ENCODE results near the gene ADAMTSL3.
"Not testable (repeated sequence)": the region's sequence is repeated elsewhere in the genome, so short reads cannot be mapped to it uniquely, and the experiment has no call there.

The ADAMTSL3 gene

GRCh38 chr15:84078038-84078437 lies 424.1 kb downstream of the ADAMTSL3 start:
- not testable (repeated sequence) for H4K20me1 ChIP-seq (ENCODE audit: low read depth, low read length); H3K9me2 ChIP-seq (replicated peaks; ENCODE audit: insufficient read depth, low read length); H3K27me3 ChIP-seq (ENCODE audit: low read length); H3K4me3 ChIP-seq (ENCODE audit: insufficient read depth, low read length, poor library complexity, severe bottlenecking); H3F3A ChIP-seq (ENCODE audit: insufficient read depth); H3K27ac ChIP-seq (ENCODE audit: low read depth, low read length); H3K9ac ChIP-seq (ENCODE audit: low read length); H3K9me3 ChIP-seq (ENCODE audit: insufficient read depth, low read length); H3K79me2 ChIP-seq (ENCODE audit: insufficient read depth, low read length); H3K36me3 ChIP-seq (ENCODE audit: low read length); H2AFZ ChIP-seq (ENCODE audit: low read depth, low read length, severe bottlenecking); H3K4me2 ChIP-seq (ENCODE audit: low read depth, low read length, poor library complexity, severe bottlenecking)

GRCh38 chr15:84079325-84079884 lies 425.5 kb downstream of the ADAMTSL3 start:
- H3F3A ChIP-seq (ENCODE audit: insufficient read depth); H3K4me2 ChIP-seq (ENCODE audit: low read depth, low read length, poor library complexity, severe bottlenecking); H2AFZ ChIP-seq (ENCODE audit: low read depth, low read length, severe bottlenecking); H4K20me1 ChIP-seq (ENCODE audit: low read depth, low read length); H3K4me3 ChIP-seq (ENCODE audit: insufficient read depth, low read length, poor library complexity, severe bottlenecking); H3K27ac ChIP-seq (ENCODE audit: low read depth, low read length); H3K9me2 ChIP-seq (replicated peaks; ENCODE audit: insufficient read depth, low read length); H3K9ac ChIP-seq (ENCODE audit: low read length); H3K9me3 ChIP-seq (ENCODE audit: insufficient read depth, low read length); H3K27me3 ChIP-seq (ENCODE audit: low read length); H3K79me2 ChIP-seq (ENCODE audit: insufficient read depth, low read length); H3K36me3 ChIP-seq (ENCODE audit: low read length): not testable (repeated sequence)

- no peaks in the 10 kb centered on the region for H3K36me3 ChIP-seq (ENCODE audit: low read length)
- no peak overlapping the region for H3K4me3 ChIP-seq (ENCODE audit: insufficient read depth, low read length, poor library complexity, severe bottlenecking)
- H3K9me3 ChIP-seq (ENCODE audit: insufficient read depth, low read length) = no peaks in the 10 kb centered on the region
- no peaks in the 10 kb centered on the region for H3K27me3 ChIP-seq (ENCODE audit: low read length)
- no peaks in the 10 kb centered on the region for H3K9me2 ChIP-seq (replicated peaks; ENCODE audit: insufficient read depth, low read length)
- no peak overlapping the region for H3K4me2 ChIP-seq (ENCODE audit: low read depth, low read length, poor library complexity, severe bottlenecking)
- H3K79me2 ChIP-seq (ENCODE audit: insufficient read depth, low read length) = no peaks in the 10 kb centered on the region
- no peaks in the 10 kb centered on the region for H3F3A ChIP-seq (ENCODE audit: insufficient read depth)
- no peak overlapping the region for H2AFZ ChIP-seq (ENCODE audit: low read depth, low read length, severe bottlenecking)
- H4K20me1 ChIP-seq (ENCODE audit: low read depth, low read length) = no peaks in the 10 kb centered on the region
- TF ChIP-seq CTCF (IDR thresholded peaks at IDR 0.05; ENCODE audit: insufficient read depth, low read length, poor library complexity, severe bottlenecking) = no peak
- no peak for TF ChIP-seq EZH2phosphoT487 (conservative IDR thresholded peaks at IDR 0.05; ENCODE audit: low read length)
- no peak overlapping the region for H3K9ac ChIP-seq (ENCODE audit: low read length)
- no peak overlapping the region for H3K27ac ChIP-seq (ENCODE audit: low read depth, low read length)
These were observed 426.2 kb downstream of the ADAMTSL3 start for GRCh38 chr15:84079885-84080777.

GRCh38 chr15:84080778-84081084 lies 426.8 kb downstream of the ADAMTSL3 start:
- not testable (repeated sequence) for H3K4me2 ChIP-seq (ENCODE audit: low read depth, low read length, poor library complexity, severe bottlenecking); H2AFZ ChIP-seq (ENCODE audit: low read depth, low read length, severe bottlenecking); H4K20me1 ChIP-seq (ENCODE audit: low read depth, low read length); H3F3A ChIP-seq (ENCODE audit: insufficient read depth); H3K79me2 ChIP-seq (ENCODE audit: insufficient read depth, low read length); H3K36me3 ChIP-seq (ENCODE audit: low read length); H3K9ac ChIP-seq (ENCODE audit: low read length); H3K27ac ChIP-seq (ENCODE audit: low read depth, low read length); H3K4me3 ChIP-seq (ENCODE audit: insufficient read depth, low read length, poor library complexity, severe bottlenecking); H3K9me2 ChIP-seq (replicated peaks; ENCODE audit: insufficient read depth, low read length); H3K9me3 ChIP-seq (ENCODE audit: insufficient read depth, low read length); H3K27me3 ChIP-seq (ENCODE audit: low read length)

Measured in SU-DHL-6 (cell line).